HFF-Myc (cell line): Measurements from ENCODE around the gene MLANA.

Experiments used
- DNase-seq: peaks from one replicate; pipeline ENCODE4 v3.0.0-alpha.2; 2011; ENCODE audit warnings: low read depth; ENCODE audit errors: extremely low read depth
- H3K4me3 ChIP-seq: replicated peaks from 2 replicates; pipeline ENCODE4 v1.5.1; 2011; ENCODE audit warnings: low read depth, mild to moderate bottlenecking, control low read depth, low read length
- TF ChIP-seq, protein P1 (sequence below): IDR thresholded peaks from 2 replicates; pipeline ENCODE4 v1.5.1; 2012; ENCODE audit warnings: mild to moderate bottlenecking, low read depth, low read length, control low read depth; ENCODE audit errors: missing control alignments

MLANA gene

DNA sequence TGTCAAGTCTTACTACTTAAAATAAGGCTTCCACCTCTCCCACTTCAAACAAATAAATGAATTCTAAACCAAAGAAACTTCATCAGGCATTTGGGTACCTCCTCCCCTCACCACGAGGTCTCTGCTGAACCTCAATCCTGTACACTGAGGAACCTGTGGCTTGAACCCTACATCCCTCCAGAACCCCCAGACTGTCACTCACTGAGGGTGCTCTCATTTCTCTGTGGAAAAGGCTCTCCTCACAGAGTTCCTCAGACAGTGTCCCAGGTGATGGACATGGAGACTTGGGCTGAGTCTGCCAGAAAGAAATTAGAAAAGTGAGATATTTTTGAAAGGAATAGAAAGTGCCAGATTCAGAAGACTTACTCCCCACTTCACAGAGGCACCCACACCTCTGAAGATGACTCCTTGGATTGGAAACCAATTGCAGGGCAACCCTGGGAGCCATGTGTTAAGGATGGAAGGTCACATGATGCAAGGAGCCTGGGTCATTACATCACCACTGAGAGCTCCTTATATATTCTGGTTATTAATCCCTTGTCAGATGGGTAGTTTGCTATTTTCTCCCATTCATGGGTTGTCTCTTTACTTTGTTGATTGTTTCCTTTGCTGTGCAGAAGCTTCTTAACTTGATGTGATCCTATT is 19.8 kb downstream of the MLANA start:
- no peak for DNase-seq
- TF ChIP-seq, protein P1, sequence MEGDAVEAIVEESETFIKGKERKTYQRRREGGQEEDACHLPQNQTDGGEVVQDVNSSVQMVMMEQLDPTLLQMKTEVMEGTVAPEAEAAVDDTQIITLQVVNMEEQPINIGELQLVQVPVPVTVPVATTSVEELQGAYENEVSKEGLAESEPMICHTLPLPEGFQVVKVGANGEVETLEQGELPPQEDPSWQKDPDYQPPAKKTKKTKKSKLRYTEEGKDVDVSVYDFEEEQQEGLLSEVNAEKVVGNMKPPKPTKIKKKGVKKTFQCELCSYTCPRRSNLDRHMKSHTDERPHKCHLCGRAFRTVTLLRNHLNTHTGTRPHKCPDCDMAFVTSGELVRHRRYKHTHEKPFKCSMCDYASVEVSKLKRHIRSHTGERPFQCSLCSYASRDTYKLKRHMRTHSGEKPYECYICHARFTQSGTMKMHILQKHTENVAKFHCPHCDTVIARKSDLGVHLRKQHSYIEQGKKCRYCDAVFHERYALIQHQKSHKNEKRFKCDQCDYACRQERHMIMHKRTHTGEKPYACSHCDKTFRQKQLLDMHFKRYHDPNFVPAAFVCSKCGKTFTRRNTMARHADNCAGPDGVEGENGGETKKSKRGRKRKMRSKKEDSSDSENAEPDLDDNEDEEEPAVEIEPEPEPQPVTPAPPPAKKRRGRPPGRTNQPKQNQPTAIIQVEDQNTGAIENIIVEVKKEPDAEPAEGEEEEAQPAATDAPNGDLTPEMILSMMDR = no peak
- H3K4me3 ChIP-seq = no peak overlapping the region

DNA sequence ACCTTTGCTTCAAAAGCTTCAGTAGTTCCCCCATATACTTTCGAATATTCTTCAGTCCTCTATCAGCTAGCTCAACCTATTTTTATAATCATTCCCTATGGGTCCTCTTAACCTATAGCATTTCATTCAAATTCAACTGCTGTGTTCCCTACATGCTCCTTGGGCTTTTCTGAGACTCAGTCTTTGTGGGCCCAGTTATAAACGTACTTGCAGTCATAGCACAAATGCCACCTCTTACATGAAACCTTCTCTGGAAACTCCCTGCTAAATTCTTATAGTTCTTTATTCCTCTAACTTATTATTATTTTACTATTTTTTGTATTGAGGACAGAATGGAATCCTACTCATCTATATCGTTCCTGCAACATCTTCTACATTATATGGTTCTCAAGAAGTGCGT is 24.7 kb downstream of the MLANA start:
- H3K4me3 ChIP-seq = no peak overlapping the region
- no peak for DNase-seq
- TF ChIP-seq, protein P1 = no peak

DNA sequence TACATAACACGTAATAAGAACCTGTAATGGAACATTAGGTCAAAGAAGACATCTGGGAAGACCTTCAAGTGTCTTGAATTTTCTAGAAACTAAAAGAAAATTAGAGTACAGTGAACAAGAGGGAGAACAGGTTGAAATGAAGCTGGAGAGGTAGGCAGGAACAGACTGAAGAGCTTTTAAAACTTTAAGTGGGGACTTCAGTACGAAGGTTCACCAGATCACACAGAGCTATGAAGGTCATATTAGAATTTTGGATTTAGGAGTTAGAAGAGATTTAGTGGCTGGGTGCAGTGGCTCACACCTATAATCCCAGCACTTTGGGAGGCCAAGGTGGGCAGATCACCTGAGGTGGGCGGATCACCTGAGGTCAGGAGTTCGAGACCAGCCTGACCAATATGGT is 26.6 kb downstream of the MLANA start:
- DNase-seq = no peak
- TF ChIP-seq, protein P1 = no peak
- H3K4me3 ChIP-seq = no peak overlapping the region

DNA sequence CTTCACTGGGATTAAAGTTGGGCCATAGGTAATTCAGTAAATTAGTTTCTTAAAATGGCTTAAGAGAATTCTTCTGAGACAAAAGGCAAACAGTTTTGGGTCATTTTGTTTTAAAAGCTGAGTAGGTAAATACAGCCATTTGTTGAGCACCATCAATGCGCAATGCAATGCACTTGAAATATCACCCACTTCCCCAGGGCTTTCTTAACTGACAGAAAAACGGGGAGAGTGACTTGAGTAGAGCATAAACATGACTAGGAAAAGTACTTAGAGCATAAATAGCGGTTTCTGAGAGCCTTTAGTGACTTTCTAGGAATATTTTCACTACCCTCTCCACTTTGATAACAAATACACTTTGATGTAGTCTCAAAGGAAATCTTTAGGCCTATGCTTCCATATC is 27.2 kb downstream of the MLANA start:
- no peak overlapping the region for H3K4me3 ChIP-seq
- no peak for DNase-seq
- TF ChIP-seq, protein P1 = no peak

DNA sequence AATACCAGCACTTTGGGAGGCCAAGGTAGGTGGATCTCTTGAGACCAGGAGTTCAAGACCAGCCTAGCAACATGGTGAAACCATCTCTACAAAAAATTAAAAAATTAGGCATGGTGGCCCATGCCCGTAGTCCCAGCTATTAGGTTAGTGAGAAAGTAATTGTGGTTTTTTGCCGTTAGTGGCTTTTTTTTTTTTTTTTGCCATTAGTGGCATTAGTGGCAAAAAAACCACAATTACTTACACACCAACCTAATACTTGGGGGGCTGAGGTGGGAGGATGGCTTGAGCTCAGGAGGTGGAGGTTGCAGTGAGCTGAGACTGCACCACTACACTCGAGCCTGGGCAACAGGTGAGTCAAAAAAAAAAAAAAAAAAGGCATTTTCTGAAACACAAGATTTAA is 27.8 kb downstream of the MLANA start:
- TF ChIP-seq, protein P1 = no peak
- no peak overlapping the region for H3K4me3 ChIP-seq
- DNase-seq = no peak

DNA sequence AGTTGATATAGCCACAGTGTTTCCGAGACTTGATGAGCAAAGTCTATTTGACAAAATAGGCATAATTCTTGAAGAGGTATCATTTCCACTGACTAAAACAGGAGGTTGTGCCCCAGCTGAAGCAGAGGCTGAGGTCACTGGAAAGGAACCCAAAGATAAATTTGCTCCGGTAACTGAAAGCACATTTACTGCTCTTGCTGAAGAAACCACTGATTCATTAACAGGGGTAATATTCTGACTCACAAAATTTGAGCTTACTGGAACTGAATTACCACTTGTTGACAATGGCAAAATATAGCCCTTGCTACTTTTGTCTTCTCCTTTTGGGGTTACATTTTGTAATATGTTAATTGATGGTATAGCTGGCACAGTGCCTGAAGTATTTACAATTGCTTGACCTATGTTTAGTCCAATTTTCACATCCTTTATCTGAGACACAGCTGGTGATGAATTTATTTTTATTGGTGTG is 30.2 kb downstream of the MLANA start:
- no peak for DNase-seq
- no peak overlapping the region for H3K4me3 ChIP-seq
- TF ChIP-seq, protein P1 = no peak

DNA sequence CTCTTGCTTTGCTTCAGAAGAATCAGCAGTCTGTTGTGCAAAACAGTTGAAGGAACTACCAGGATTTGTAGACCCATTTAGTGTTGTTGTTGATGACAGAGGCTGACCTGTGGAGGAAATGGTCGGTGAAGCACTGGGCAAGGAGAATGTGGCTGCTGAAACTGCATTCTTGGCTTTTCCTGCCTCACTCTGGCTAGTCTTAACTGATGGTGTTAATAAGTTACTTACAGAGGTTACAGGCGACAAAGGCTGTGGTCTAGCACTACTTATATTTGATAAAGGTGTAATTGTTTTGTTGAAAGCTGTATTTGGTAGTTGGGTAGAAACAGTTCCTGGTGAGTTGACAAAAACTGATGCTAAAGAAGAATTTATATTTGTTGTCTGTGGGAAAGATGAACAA is 31.5 kb downstream of the MLANA start:
- TF ChIP-seq, protein P1 = no peak
- no peak for DNase-seq
- H3K4me3 ChIP-seq = no peak overlapping the region
